GM19438 (cell line): ENCODE results near the gene MVD.
A peak's percentile ranks its signal among the peaks of the same experiment; 100 is the strongest.

Experiments
- ATAC-seq: cut with Tn5 transposase; IDR thresholded peaks from one replicate; pipeline ENCODE4 v1.9.1; 2021; ENCODE audit warnings: low read depth; ENCODE audit not compliant: unreplicated experiment

MVD gene

GRCh38 chr16:88646345-88647034 is 16.4 kb downstream of the MVD start:
- no peak for ATAC-seq

DNA sequence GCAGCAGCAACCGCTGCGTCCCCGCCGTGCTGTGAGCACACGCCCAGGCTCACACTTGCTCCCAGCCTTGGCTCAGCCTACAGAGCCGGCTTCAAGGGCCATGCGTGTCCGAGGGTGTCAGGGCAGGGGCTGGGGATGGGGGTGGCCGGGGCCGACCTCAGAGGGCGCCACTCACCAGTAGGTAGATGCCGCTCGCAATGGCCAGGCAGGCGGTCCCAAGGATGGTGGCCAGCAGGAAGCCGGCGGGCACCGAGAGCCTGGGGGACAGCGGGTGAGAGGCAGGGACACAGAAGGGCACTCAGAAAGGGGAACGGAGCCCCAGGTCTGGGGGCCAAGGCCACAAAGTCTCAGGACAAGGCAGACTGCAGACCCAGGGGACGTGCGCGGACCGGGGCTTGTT is 16.9 kb downstream of the MVD start:
- ATAC-seq = no peak

GRCh38 chr16:88645455-88645854 is 17.4 kb downstream of the MVD start:
- no peak for ATAC-seq

GRCh38 chr16:88643644-88643932 is 19.3 kb downstream of the MVD start:
- ATAC-seq = no peak

GRCh38 chr16:88642881-88643643 is 19.8 kb downstream of the MVD start:
- ATAC-seq = no peak

- ATAC-seq = no peak
These were observed 22.2 kb downstream of the MVD start for GRCh38 chr16:88640498-88641247.

GRCh38 chr16:88640039-88640495 is 22.8 kb downstream of the MVD start:
- no peak for ATAC-seq

DNA sequence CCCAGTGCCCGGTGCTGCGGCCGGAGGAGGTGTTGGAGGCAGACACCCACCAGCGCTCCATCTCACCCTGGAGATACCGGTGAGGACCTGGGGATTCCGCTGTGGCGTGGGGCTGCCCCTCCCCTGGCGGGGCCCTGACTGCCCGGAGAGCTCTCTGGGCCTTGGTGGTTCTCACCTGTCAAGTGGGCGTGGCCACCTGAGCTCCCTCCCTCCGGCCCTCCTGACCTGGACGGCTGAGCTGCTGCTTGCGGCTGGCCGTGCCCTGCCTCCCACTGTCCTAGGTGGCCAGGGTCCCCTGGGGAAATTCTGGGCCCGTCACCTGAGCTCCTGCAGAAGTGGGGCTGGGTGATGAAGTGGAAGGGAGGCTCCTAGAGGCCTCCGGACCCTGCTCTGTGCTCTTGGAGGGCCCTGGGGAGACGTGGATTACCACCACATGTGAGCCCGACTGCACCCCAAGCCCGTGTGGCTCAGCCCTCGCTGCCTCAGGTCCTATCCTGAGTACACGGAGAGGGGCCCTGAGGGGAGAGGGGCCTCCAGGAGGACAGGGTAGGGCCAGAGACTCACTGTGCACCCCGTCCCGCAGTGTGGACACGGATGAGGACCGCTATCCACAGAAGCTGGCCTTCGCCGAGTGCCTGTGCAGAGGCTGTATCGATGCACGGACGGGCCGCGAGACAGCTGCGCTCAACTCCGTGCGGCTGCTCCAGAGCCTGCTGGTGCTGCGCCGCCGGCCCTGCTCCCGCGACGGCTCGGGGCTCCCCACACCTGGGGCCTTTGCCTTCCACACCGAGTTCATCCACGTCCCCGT is 23.5 kb downstream of the MVD start:
- no peak for ATAC-seq

DNA sequence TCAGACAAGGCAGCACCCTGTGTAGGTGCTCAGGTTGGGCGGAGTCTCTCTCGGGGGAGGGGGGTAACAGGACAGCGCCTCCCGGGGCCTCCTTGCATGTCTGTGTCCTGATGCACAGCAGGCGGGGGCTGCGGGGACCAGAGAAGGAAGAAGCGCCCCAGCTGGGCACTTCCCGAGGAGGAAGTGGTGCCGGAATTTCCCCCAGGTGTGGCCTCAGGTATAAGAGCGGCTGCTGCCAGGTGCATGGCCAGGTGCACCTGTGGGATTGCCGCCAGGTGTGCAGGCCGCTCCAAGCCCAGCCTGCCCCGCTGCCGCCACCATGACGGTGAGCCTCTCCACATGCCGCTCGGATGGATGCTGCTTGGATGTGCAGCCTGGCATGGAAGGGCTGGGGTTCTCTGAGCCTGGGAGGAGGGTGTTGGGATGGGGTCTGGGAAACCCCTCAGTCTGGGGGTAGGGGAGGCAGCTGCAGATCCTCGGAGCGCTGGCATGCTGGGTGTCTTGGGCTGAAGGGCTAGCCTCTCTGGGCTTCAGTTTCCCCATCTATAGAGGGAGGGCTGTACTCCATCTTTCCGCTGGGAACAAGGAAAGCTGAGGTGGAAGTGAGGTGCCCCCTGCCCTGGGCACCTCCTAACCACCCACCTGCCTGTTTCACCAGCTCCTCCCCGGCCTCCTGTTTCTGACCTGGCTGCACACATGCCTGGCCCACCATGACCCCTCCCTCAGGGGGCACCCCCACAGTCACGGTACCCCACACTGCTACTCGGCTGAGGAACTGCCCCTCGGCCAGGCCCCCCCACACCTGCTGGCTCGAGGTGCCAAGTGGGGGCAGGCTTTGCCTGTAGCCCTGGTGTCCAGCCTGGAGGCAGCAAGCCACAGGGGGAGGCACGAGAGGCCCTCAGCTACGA is 24.3 kb downstream of the MVD start, which contains the start of gene IL17C:
IL17C (plus strand) TSS at position 250 of the 908 bp plus-strand sequence; CDS start at position 320, 70 bp downstream.
- ATAC-seq = no peak

GRCh38 chr16:88636488-88637265 is 26.2 kb downstream of the MVD start:
- no peak for ATAC-seq

GRCh38 chr16:88635671-88636319 is 27.1 kb downstream of the MVD start:
- ATAC-seq = no peak

- ATAC-seq = no peak
These were observed 27.8 kb downstream of the MVD start for GRCh38 chr16:88634994-88635670.

DNA sequence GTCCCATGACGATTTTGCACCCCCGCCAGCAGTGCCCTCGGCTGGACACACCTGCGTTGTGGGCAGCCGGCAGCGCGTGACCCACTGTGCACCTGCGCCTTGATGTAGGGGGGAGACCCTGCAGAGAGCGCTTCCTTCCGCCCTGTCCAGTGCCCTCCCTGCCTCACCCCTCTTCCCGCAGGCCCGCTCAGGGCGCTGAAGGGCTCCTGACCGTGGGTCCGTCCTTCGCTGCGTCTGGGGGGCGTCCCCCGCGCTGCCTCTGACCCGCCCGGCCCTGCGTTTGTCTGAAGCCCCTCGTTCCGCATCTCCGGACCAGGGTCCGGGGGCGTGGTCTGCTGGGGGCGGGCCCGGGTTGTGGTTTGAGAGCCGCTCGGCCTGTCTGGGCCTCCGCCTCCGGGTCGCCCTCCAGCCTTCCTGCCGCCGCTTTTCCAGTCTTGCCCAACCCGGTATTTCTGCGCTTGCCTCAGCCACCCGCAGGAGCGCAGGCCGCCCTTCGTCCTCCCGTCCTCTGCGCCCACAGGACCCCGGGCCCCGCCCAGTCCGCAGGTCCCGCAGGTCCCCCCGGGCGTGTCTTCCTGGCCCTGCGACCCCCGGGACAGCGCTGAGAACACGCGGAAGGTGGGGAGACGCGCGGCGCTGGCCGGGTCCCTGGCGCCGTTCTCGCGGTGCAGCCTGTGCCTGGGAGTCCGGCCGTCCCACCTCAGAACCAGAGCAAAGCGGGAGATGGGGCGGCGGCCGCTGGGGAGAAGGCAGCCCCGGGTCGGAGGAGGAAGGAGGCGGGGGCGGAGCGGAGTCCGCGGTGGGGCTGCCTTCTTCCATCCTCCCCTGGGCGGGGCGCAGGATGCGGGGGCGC is 28.5 kb downstream of the MVD start:
- peak; percentile 53 for ATAC-seq

DNA sequence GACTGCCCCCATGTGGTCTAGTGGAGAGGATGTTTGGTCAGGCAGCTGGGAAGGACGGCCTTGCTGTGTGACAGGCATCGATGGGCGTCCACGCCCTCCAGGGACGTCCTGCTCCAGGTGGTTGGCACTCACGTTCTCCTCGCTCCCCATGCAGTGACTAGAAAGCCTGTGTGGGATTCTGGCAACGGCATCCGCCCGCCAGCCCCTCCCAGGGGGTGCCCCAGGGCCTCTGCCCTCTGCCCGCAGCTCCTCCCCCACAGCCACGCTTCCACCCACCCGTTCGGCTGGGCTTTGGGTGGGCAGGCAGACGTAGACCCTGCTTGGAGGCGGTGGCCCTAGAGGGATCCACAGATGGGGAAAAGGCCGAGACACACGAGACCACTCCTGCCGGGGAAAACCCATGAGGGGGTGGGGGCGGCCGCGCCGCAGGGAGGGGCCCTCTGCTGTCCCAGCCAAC is 29.2 kb downstream of the MVD start:
- peak; percentile 34 for ATAC-seq

DNA sequence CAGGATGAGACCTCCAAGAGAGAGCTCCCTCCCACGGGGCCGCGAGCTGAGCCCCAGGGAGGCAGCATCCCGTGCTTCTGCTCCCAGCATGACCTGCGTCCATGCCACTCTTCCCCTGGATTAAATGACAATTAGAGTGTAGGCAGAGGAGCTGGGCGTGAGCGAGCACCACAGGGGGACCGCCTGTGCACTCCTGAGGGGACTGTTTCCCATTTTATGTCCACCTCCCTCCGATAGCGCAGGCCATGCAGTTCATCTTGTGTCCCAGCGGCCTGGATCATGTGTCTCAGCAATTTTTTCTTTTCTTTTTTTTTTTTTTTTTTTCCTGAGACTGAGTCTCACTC is 30.3 kb downstream of the MVD start:
- no peak for ATAC-seq

GRCh38 chr16:88631920-88632586 is 30.8 kb downstream of the MVD start:
- ATAC-seq = no peak
